Spleen (tissue), 13 donors: ENCODE measurements around the gene CCDC77. TPM values are rescaled to one million over a fixed set of nuclear protein-coding genes. Genes with fewer than 3 reads are reported as not detected.

Source experiments
- DNase-seq: peaks from one replicate; pipeline ENCODE4 v3.0.0-alpha.2; 2020
- H3K27ac ChIP-seq, 8 donors: fragments of 200-600 bp; sonication (generic) in 7 of 8; 1 replicate in 4 of 8; 2 replicates in 4 of 8; pipeline versions ENCODE4 v1.5.0 to v1.8.0; 2016 to 2021; ENCODE audit warnings: inconsistent platforms in 4 of 8, mild to moderate bottlenecking in 4 of 8, moderate library complexity in 1 of 8
- H3K27me3 ChIP-seq, 7 donors: fragments of 200-600 bp; sonication (generic) in 6 of 7; replicated peaks in 1 of 7; 1 replicate in 4 of 7; 2 replicates in 3 of 7; pipeline versions ENCODE4 v1.5.0 to v1.8.0; 2016 to 2021; ENCODE audit warnings: inconsistent platforms in 3 of 7, mild to moderate bottlenecking in 1 of 7
- H3K36me3 ChIP-seq, 6 donors: fragments of 200-600 bp; sonication (generic) in 5 of 6; 1 replicate in 4 of 6; 2 replicates in 2 of 6; pipeline versions ENCODE4 v1.5.0 to v1.8.0; 2016 to 2021; ENCODE audit warnings: inconsistent platforms in 2 of 6
- H3K4me1 ChIP-seq, 6 donors: fragments of 200-600 bp; sonication (generic) in 5 of 6; 1 replicate in 3 of 6; 2 replicates in 3 of 6; pipeline versions ENCODE4 v1.5.0 to v1.8.0; 2016 to 2021; ENCODE audit warnings: inconsistent platforms in 3 of 6
- H3K4me3 ChIP-seq, 8 donors: fragments of 200-600 bp; sonication (generic) in 7 of 8; 1 replicate in 4 of 8; 2 replicates in 4 of 8; pipeline versions ENCODE4 v1.5.0 to v1.8.0; 2016 to 2021; ENCODE audit warnings: inconsistent platforms in 4 of 8, mild to moderate bottlenecking in 4 of 8, moderate library complexity in 2 of 8
- H3K9me3 ChIP-seq, 8 donors: fragments of 200-600 bp; sonication (generic) in 7 of 8; 1 replicate in 4 of 8; 2 replicates in 4 of 8; pipeline versions ENCODE4 v1.5.0 to v1.8.0; 2016 to 2021; ENCODE audit warnings: inconsistent platforms in 4 of 8
- CTCF ChIP-seq, 11 experiments: fragments of 200-600 bp in 7 of 11; fragments of 450-650 bp in 4 of 11; sonication (generic) in 4 of 11; IDR thresholded peaks in 8 of 11; conservative IDR thresholded peaks in 3 of 11; 1 replicate in 7 of 11; 2 replicates in 4 of 11; pipeline versions ENCODE4 v1.4.0 to v1.8.0; 2016 to 2021; ENCODE audit warnings: antibody characterized with exemption in 11 of 11, inconsistent platforms in 4 of 11, mild to moderate bottlenecking in 1 of 11
- POLR2A ChIP-seq, 3 donors: fragments of 450-650 bp; IDR thresholded peaks; one replicate each; pipeline ENCODE4 v1.5.1; 2017; ENCODE audit warnings: antibody characterized with exemption in 3 of 3, mild to moderate bottlenecking in 1 of 3
- POLR2AphosphoS5 ChIP-seq, 3 donors: sonication (generic); formaldehyde crosslinking; IDR thresholded peaks; one replicate each; pipeline ENCODE4 v1.5.1; 2017; ENCODE audit warnings: antibody characterized with exemption in 3 of 3
- WGBS, 5 donors: extraction: QIAGEN DNeasy Blood & Tissue Kit in 3 of 5; methylation state at CpG; one replicate each; pipeline versions ENCODE4 v1.1.5 to v1.1.7; 2013 to 2018; 5-methylcytosine and 5-hydroxymethylcytosine counted together
- intact Hi-C: fragments of 100-400 bp; cut with DNase I; formaldehyde crosslinking; loops from one replicate; pipeline ENCODE4 v1.15.0; 2023; ENCODE audit warnings: low total_unique reads
- long read RNA-seq, 2 donors: transcript quantifications; one replicate each; lab custom pipeline, GENCODE V29; 2026
- polyA plus RNA-seq, 3 donors: library from polyadenylated mRNA; stranded (reverse); fragments of 200-250 nt; gene quantifications; one replicate each; pipeline ENCODE4 v1.2.1, GENCODE V29; 2013
- total RNA-seq, 7 donors: library from RNA; depleted of rRNA in 3 of 7; stranded (reverse); fragments of >200 nt in 3 of 7; fragmentation: NEBNext Ultra II Directional in 4 of 7; extraction: Animal tissue kit (Norgen Biotek cat#: 25700) in 4 of 7; gene quantifications; one replicate each; pipeline versions ENCODE4 v1.1.0 to v1.2.1, GENCODE V29; 2016 to 2021
- donor health status: healthy with polysubstance abuse.
- donor health status: DM: no; HTN: no; CAD: no; lungs with moderate emphysema.
- donor health status: DM: no; HTN: no; CAD: no.
- donor health status: Bipolar disorder and iron deficiency.
- donor health status: healthy.
- donor health status: DM: no; HTN: no; CAD: no.
- donor health status: DM: yes; HTN: yes; CAD: no.

CCDC77 gene
- total RNA-seq (10 to 100 TPM in 5 of 7 donors, 1 to 10 TPM in 2; 9.1 to 17.9 (median 11.7) TPM), polyA plus RNA-seq (1 to 10 TPM; 6.5 to 7.1 (median 6.6) TPM)
- long read RNA-seq, donor 1, partial matches to known transcripts, result 0 of 4 reads
- long read RNA-seq, donor 1, other reads (novel, unspliced or antisense), result 0 of 4 reads
- long read RNA-seq, donor 2, partial matches to known transcripts, result 0 of 2 reads
- long read RNA-seq, donor 2, other reads (novel, unspliced or antisense), result 0 of 2 reads

GRCh38 chr12:401235-402028 is at the start of gene CCDC77:
Gene CCDC77 (plus strand): TSS chr12:401644. CDS start chr12:409384, 7,740 bp downstream.
- TF ChIP-seq POLR2AphosphoS5 (IDR thresholded peaks at IDR 0.05) (peak; percentile 89 to 91 (median 89)), POLR2A (IDR thresholded peaks at IDR 0.05) (peak in 1 of 3 donors; percentile 60), CTCF (IDR thresholded peaks at IDR 0.05 in 8 of 11, conservative IDR thresholded peaks at IDR 0.05 in 3 of 11) (peak in 6 of 11 experiments; percentile 40 to 69 (median 54))
- Histone ChIP-seq H3K27me3 (no peaks in the 10 kb centered on the region), H3K36me3 (peaks cover 0 to 8% (median 0%) of the 10 kb centered on the region in 6 donors), H3K27ac (peak within 1 kb of the TSS; percentile 32 to 81 (median 72)), H3K9me3 (no peaks in the 10 kb centered on the region), H3K4me1 (peaks cover 4 to 24% (median 19%) of the 10 kb centered on the region in 6 donors), H3K4me3 (peak within 1 kb of the TSS; percentile 55 to 89 (median 72))
- intact Hi-C loops, result no loop called here
- 0 to 1% (median 1%) methylated on average over 43 to 45 of the region's 45 CpGs for WGBS, 5 donors
- peak; percentile 94 for DNase-seq

DNA sequence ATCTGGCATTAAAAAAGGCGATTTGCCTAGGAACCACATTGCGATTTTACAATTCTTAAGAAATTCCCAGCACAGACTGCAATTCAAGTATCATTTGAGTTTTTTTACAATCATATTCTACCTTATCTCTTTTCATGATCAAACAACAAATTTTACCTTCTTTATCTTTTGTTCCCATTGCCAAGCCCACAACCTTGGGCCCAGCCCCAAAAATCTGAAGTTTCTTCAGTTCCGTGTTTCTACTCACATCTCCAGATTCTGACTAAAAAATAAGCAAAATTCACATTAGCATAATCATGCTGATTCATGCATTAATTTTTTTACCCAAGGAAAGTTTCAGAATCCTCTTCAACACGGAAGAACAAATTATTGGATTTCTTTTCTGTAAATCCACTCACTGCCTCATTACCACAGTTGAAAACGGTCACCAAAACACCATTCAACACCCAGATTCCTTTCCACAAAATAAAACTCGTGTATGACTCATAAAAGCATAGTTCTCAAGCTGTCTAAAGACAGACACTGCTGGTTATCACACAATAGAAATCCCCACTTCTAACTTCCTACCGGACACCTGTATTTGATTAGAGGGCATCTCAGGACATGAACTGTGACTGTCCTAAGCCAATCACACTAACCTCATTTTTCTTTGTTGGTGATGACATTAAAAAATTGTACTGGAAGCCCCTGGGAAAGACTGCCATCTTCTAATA is 45.0 kb upstream of the CCDC77 start:
- no peak for DNase-seq
- H3K27me3 ChIP-seq, result no peaks in the 10 kb centered on the region
- peaks cover 0 to 14% (median 9%) of the 10 kb centered on the region in 8 donors for H3K9me3 ChIP-seq
- intact Hi-C loops, result no loop called here
- H3K4me3 ChIP-seq, result no peak overlapping the region
- H3K36me3 ChIP-seq, result peaks cover 15 to 100% (median 92%) of the 10 kb centered on the region in 6 donors
- H3K4me1 ChIP-seq, result no peaks in the 10 kb centered on the region
- WGBS, 5 donors, result 88 to 96% (median 93%) methylated on average over 7 of the region's 7 CpGs
- no peak overlapping the region for H3K27ac ChIP-seq
- no peak for TF ChIP-seq POLR2AphosphoS5 (IDR thresholded peaks at IDR 0.05)
- no peak for TF ChIP-seq CTCF (IDR thresholded peaks at IDR 0.05 in 8 of 11, conservative IDR thresholded peaks at IDR 0.05 in 3 of 11)
- no peak for TF ChIP-seq POLR2A (IDR thresholded peaks at IDR 0.05)

- Histone ChIP-seq H3K4me3 (no peak overlapping the region), H3K36me3 (peaks cover 21 to 100% (median 91%) of the 10 kb centered on the region in 6 donors), H3K9me3 (peaks cover 0 to 11% (median 8%) of the 10 kb centered on the region in 8 donors), H3K27me3 (no peaks in the 10 kb centered on the region), H3K27ac (no peak overlapping the region), H3K4me1 (no peaks in the 10 kb centered on the region)
- no peak for DNase-seq
- WGBS, 5 donors, result 93 to 100% (median 97%) methylated on average over 1 of the region's 1 CpG
- intact Hi-C loops, result no loop called here
- TF ChIP-seq CTCF (IDR thresholded peaks at IDR 0.05 in 8 of 11, conservative IDR thresholded peaks at IDR 0.05 in 3 of 11) (no peak), POLR2AphosphoS5 (IDR thresholded peaks at IDR 0.05) (no peak), POLR2A (IDR thresholded peaks at IDR 0.05) (no peak)
Observed at GRCh38 chr12:359091-359490, 42.4 kb upstream of the CCDC77 start.
